AG04450 (cell line): ENCODE measurements around the gene MED26. TPM values are rescaled to one million over a fixed set of nuclear protein-coding genes. Genes with fewer than 3 reads are reported as not detected.

Experiments used
- CTCF ChIA-PET: fragments of 300-600, 350-600 bp; formaldehyde crosslinking; extraction: SDS; loops from one replicate; lab custom pipeline; 2022; ENCODE audit warnings: antibody characterized with exemption, inconsistent platforms; lab: Charles Lee
- POLR2A ChIA-PET: fragments of 350-600 bp; formaldehyde crosslinking; extraction: SDS; loops from one replicate; lab custom pipeline; 2021; ENCODE audit warnings: antibody characterized with exemption, inconsistent platforms; lab: Yijun Ruan, JAX
- DNase-seq: peaks from one replicate; pipeline ENCODE4 v3.0.0-alpha.2; 2011; ENCODE audit warnings: low read depth, low spot score
- H3K27ac ChIP-seq: one replicate; pipeline ENCODE4 v1.5.1; 2012; ENCODE audit warnings: low read depth, low read length, control low read depth
- H3K27me3 ChIP-seq: one replicate; pipeline ENCODE4 v1.6.0; 2012; ENCODE audit warnings: low read length; ENCODE audit not compliant: control insufficient read depth, insufficient read depth
- H3K4me3 ChIP-seq: 2 replicates; pipeline ENCODE4 v1.5.1; 2011; ENCODE audit warnings: mild to moderate bottlenecking, low read depth, low read length, control low read depth
- H3K9me3 ChIP-seq: 2 replicates; pipeline ENCODE4 v1.5.1; 2012; ENCODE audit warnings: low read length; ENCODE audit not compliant: control insufficient read depth, insufficient read depth
- CTCF ChIP-seq: IDR thresholded peaks from 2 replicates; pipeline ENCODE4 v1.5.1; 2011; ENCODE audit warnings: low read depth, low read length, control low read depth, inconsistent platforms
- polyA plus RNA-seq: library from polyadenylated mRNA; depleted of rRNA; stranded (reverse); fragments of >200 nt; gene quantifications from 2 replicates; pipeline ENCODE4 v1.2.3, GENCODE V29; 2011

Gene MED26
- polyA plus RNA-seq, 1 experiment, result 3.0 TPM

GRCh38 chr19:16619457-16619856, 8.5 kb downstream of the MED26 start:
- H3K4me3 ChIP-seq, result no peak overlapping the region
- no peaks in the 10 kb centered on the region for H3K9me3 ChIP-seq
- no peak for DNase-seq
- no peak for TF ChIP-seq CTCF
- H3K27me3 ChIP-seq, result no peaks in the 10 kb centered on the region
- CTCF ChIA-PET, result no interaction called here
- POLR2A ChIA-PET, result interaction anchor here (0.6 kb wide), 1 partner anchor 18 kb away, joined by 6 read pairs; no protein-coding TSS in a partner anchor
- no peak overlapping the region for H3K27ac ChIP-seq

- no peak for DNase-seq
- no peaks in the 10 kb centered on the region for H3K9me3 ChIP-seq
- no peaks in the 10 kb centered on the region for H3K27me3 ChIP-seq
- no peak overlapping the region for H3K4me3 ChIP-seq
- ChIA-PET POLR2A (no interaction called here), CTCF (no interaction called here)
- TF ChIP-seq CTCF, result no peak
- no peak overlapping the region for H3K27ac ChIP-seq
These were observed 9.8 kb downstream of the MED26 start for GRCh38 chr19:16618248-16618647.

- TF ChIP-seq CTCF, result no peak
- DNase-seq, result no peak
- Histone ChIP-seq H3K27me3 (no peaks in the 10 kb centered on the region), H3K27ac (no peak overlapping the region), H3K9me3 (no peaks in the 10 kb centered on the region), H3K4me3 (no peak overlapping the region)
- ChIA-PET CTCF (no interaction called here), POLR2A (interaction anchor here (0.7 to 1.2 kb wide), 2 partner anchors 13 to 130 kb away, joined by 3 to 14 read pairs; partner anchors contain the start of gene MED26)
These were observed 12.2 kb downstream of the MED26 start for GRCh38 chr19:16615808-16616207.

GRCh38 chr19:16614941-16615340, 13.1 kb downstream of the MED26 start:
- POLR2A ChIA-PET, result interaction anchor here (1.2 kb wide), 1 partner anchor 14 kb away, joined by 14 read pairs; the partner anchor contains the start of gene MED26
- Histone ChIP-seq H3K9me3 (no peaks in the 10 kb centered on the region), H3K27me3 (no peaks in the 10 kb centered on the region), H3K27ac (no peak overlapping the region), H3K4me3 (no peak overlapping the region)
- CTCF ChIA-PET, result no interaction called here
- DNase-seq, result no peak
- no peak for TF ChIP-seq CTCF

GRCh38 chr19:16613841-16614240, 14.2 kb downstream of the MED26 start:
- Histone ChIP-seq H3K9me3 (no peaks in the 10 kb centered on the region), H3K27ac (no peak overlapping the region), H3K4me3 (no peak overlapping the region), H3K27me3 (no peaks in the 10 kb centered on the region)
- POLR2A ChIA-PET, result no interaction called here
- CTCF ChIA-PET, result no interaction called here
- TF ChIP-seq CTCF, result no peak
- no peak for DNase-seq
